Mesothelial cell of epicardium (in vitro differentiated cells): ENCODE measurements around the gene CHRNB2. TPM values are rescaled to one million over a fixed set of nuclear protein-coding genes. Genes with fewer than 3 reads are reported as not detected.

Experiments
- DNase-seq, 2 experiments: peaks; one replicate each; pipeline ENCODE4 v3.0.0; 2021; ENCODE audit warnings: low spot score in 2 of 2; ENCODE audit not compliant: unreplicated experiment in 2 of 2
- H3K27ac Mint-ChIP-seq: 2 replicates; pipeline ENCODE4 v1.8.0; 2021; ENCODE audit warnings: mixed read lengths
- H3K27me3 Mint-ChIP-seq: 2 replicates; pipeline ENCODE4 v1.8.0; 2021; ENCODE audit warnings: low read depth, mixed read lengths
- H3K36me3 Mint-ChIP-seq: 2 replicates; pipeline ENCODE4 v1.8.0; 2021; ENCODE audit warnings: mixed read lengths
- H3K4me1 Mint-ChIP-seq: 2 replicates; pipeline ENCODE4 v1.8.0; 2021; ENCODE audit warnings: mixed read lengths
- H3K4me3 Mint-ChIP-seq: 2 replicates; pipeline ENCODE4 v1.8.0; 2021; ENCODE audit warnings: mild to moderate bottlenecking, moderate library complexity, mixed read lengths
- H3K9me3 Mint-ChIP-seq: 2 replicates; pipeline ENCODE4 v1.8.0; 2021; ENCODE audit warnings: mixed read lengths
- CTCF ChIP-seq: fragments of 200-600 bp; sonication (generic); IDR thresholded peaks from one replicate; pipeline ENCODE4 v1.5.0; 2021; ENCODE audit warnings: antibody characterized with exemption; ENCODE audit not compliant: unreplicated experiment
- total RNA-seq: library from RNA; stranded (reverse); gene quantifications from 3 replicates; pipeline ENCODE4 v1.2.1, GENCODE V29; 2021

Gene CHRNB2
- total RNA-seq, 1 donor from 2014 or later, result 0.31 TPM

- no peak overlapping the region for H3K4me3 Mint-ChIP-seq
- DNase-seq, result no peak
- peaks cover 10% of the 10 kb centered on the region for H3K36me3 Mint-ChIP-seq
- peaks cover 7% of the 10 kb centered on the region for H3K27me3 Mint-ChIP-seq
- peaks cover 16% of the 10 kb centered on the region for H3K4me1 Mint-ChIP-seq
- H3K27ac Mint-ChIP-seq, result no peak overlapping the region
- no peak for TF ChIP-seq CTCF
- H3K9me3 Mint-ChIP-seq, result no peaks in the 10 kb centered on the region
Measured at GRCh38 chr1:154575951-154576566, 8.5 kb downstream of the CHRNB2 start.

GRCh38 chr1:154577346-154578057 lies 9.9 kb downstream of the CHRNB2 start:
- Mint-ChIP-seq H3K36me3 (peaks cover 14% of the 10 kb centered on the region), H3K4me1 (peaks cover 16% of the 10 kb centered on the region), H3K9me3 (no peaks in the 10 kb centered on the region), H3K4me3 (no peak overlapping the region), H3K27me3 (peaks cover 1% of the 10 kb centered on the region), H3K27ac (peak overlapping the region; percentile 32)
- DNase-seq, result no peak
- no peak for TF ChIP-seq CTCF

GRCh38 chr1:154578058-154578418 lies 10.5 kb downstream of the CHRNB2 start:
- peak overlapping the region; percentile 32 for H3K27ac Mint-ChIP-seq

GRCh38 chr1:154579374-154579773 lies 11.8 kb downstream of the CHRNB2 start:
- H3K9me3 Mint-ChIP-seq, result no peaks in the 10 kb centered on the region
- no peaks in the 10 kb centered on the region for H3K27me3 Mint-ChIP-seq
- peaks cover 18% of the 10 kb centered on the region for H3K36me3 Mint-ChIP-seq
- H3K4me3 Mint-ChIP-seq, result no peak overlapping the region
- no peak overlapping the region for H3K27ac Mint-ChIP-seq
- DNase-seq, result no peak
- TF ChIP-seq CTCF, result no peak
- H3K4me1 Mint-ChIP-seq, result peaks cover 14% of the 10 kb centered on the region

More at GRCh38 chr1:154578058-154578418, 10.5 kb downstream of the CHRNB2 start:
- peaks cover 1% of the 10 kb centered on the region for H3K27me3 Mint-ChIP-seq
- DNase-seq, result no peak
- peaks cover 16% of the 10 kb centered on the region for H3K4me1 Mint-ChIP-seq
- H3K36me3 Mint-ChIP-seq, result peaks cover 14% of the 10 kb centered on the region
- no peaks in the 10 kb centered on the region for H3K9me3 Mint-ChIP-seq
- no peak for TF ChIP-seq CTCF
- no peak overlapping the region for H3K4me3 Mint-ChIP-seq

- H3K27me3 Mint-ChIP-seq, result no peaks in the 10 kb centered on the region
- TF ChIP-seq CTCF, result no peak
- peaks cover 38% of the 10 kb centered on the region for H3K36me3 Mint-ChIP-seq
- H3K27ac Mint-ChIP-seq, result no peak overlapping the region
- no peak overlapping the region for H3K4me3 Mint-ChIP-seq
- H3K4me1 Mint-ChIP-seq, result peaks cover 2% of the 10 kb centered on the region
- no peak for DNase-seq
- no peaks in the 10 kb centered on the region for H3K9me3 Mint-ChIP-seq
Measured at GRCh38 chr1:154581766-154582165, 14.2 kb downstream of the CHRNB2 start.
